ENCODE measurements around the gene C1orf105.

DNA sequence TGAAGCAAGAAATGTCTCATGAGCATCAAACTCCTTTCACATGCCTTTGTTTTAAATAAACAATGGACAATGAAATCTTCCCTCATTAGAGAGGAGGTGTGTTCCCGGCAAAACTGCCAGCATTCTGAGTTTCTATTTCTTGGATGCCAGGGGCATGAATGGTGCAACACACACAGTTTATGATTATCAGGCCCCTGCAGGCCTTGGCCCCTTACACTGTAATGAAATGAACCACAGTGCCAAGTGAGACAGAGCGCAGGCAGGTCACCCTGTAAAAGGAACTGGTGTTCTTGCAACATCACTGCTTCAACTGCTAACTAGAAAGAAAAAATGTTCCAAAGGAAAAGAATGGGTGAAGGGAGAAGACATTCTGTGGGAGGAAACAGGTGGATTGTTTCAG, 27.2 kb downstream of the C1orf105 start:
- TF ChIP-seq, protein P1, sequence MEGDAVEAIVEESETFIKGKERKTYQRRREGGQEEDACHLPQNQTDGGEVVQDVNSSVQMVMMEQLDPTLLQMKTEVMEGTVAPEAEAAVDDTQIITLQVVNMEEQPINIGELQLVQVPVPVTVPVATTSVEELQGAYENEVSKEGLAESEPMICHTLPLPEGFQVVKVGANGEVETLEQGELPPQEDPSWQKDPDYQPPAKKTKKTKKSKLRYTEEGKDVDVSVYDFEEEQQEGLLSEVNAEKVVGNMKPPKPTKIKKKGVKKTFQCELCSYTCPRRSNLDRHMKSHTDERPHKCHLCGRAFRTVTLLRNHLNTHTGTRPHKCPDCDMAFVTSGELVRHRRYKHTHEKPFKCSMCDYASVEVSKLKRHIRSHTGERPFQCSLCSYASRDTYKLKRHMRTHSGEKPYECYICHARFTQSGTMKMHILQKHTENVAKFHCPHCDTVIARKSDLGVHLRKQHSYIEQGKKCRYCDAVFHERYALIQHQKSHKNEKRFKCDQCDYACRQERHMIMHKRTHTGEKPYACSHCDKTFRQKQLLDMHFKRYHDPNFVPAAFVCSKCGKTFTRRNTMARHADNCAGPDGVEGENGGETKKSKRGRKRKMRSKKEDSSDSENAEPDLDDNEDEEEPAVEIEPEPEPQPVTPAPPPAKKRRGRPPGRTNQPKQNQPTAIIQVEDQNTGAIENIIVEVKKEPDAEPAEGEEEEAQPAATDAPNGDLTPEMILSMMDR (IDR thresholded peaks at IDR 0.05; ENCODE audit: control extremely low read depth in 1 of 3, insufficient read depth in 1 of 3, low read depth in 1 of 3, low read length in 3 of 3): no peak
- no peak for TF ChIP-seq CREB1 (IDR thresholded peaks at IDR 0.05)
- no peak for TF ChIP-seq TAF1 (IDR thresholded peaks at IDR 0.05; ENCODE audit: low read depth, low read length)
- TF ChIP-seq EGR1 (IDR thresholded peaks at IDR 0.05; ENCODE audit: borderline replicate concordance, low read depth, low read length): no peak
